ENCODE data around the gene CEP57L1. TPM values are rescaled to one million over a fixed set of nuclear protein-coding genes. Genes with fewer than 3 reads are reported as not detected.

CEP57L1 gene
- total RNA-seq, 1 experiment from 2014 or later: 8.4 TPM

- no peak overlapping the region for H4K91ac ChIP-seq (ENCODE audit: insufficient read length, low read depth, low read length)
- no peaks in the 10 kb centered on the region for H4K20me1 ChIP-seq (ENCODE audit: control insufficient read depth, insufficient read depth, insufficient read length)
- H3K23ac ChIP-seq (ENCODE audit: insufficient read length, low read depth, low read length): no peak overlapping the region
- no peak overlapping the region for H3K4me2 ChIP-seq (ENCODE audit: insufficient read depth, insufficient read length, low read length)
- H3K14ac ChIP-seq (ENCODE audit: insufficient read depth, low read length): no peak overlapping the region
- no peaks in the 10 kb centered on the region for H3K9me3 Mint-ChIP-seq
- no peaks in the 10 kb centered on the region; the same call in 1 of the 2 replicates for H3K4me1 ChIP-seq (ENCODE audit: insufficient read depth, low read length)
- H4K8ac ChIP-seq (replicated peaks; ENCODE audit: insufficient read length, low read depth, low read length): no peak overlapping the region
- no peak for DNase-seq
- H2AFZ ChIP-seq (ENCODE audit: low read length): no peak overlapping the region
- no peaks in the 10 kb centered on the region for H3K79me2 ChIP-seq (ENCODE audit: insufficient read depth, low read length)
- no peak overlapping the region for H3K18ac ChIP-seq (ENCODE audit: insufficient read length, low read depth, low read length)
- no peaks in the 10 kb centered on the region for H3K9me3 ChIP-seq (ENCODE audit: control insufficient read depth, low read depth, low read length)
- H3K79me1 ChIP-seq (ENCODE audit: insufficient read depth, low read depth, low read length, poor library complexity, severe bottlenecking): no peaks in the 10 kb centered on the region
- H3K9ac ChIP-seq (ENCODE audit: extremely low read depth, insufficient read length, low read length): no peak overlapping the region
- no peak overlapping the region for H3K56ac ChIP-seq (ENCODE audit: insufficient read length, low read depth, low read length)
- no peak overlapping the region for H2BK20ac ChIP-seq (ENCODE audit: low read depth, low read length, poor library complexity, severe bottlenecking)
- H3K36me3 Mint-ChIP-seq (ENCODE audit: insufficient read depth in 1 of 3, low read depth in 3 of 3): no peaks in the 10 kb centered on the region
- H2BK5ac ChIP-seq (ENCODE audit: insufficient read length, low read length): no peak overlapping the region
- H3K27me3 ChIP-seq (ENCODE audit: insufficient read depth, low read length): no peaks in the 10 kb centered on the region
- H3K27me3 Mint-ChIP-seq (ENCODE audit: low read depth): no peaks in the 10 kb centered on the region
- no peak overlapping the region for H4K5ac ChIP-seq (ENCODE audit: insufficient read length, low read depth, low read length)
- no peak overlapping the region for H3T11ph ChIP-seq (ENCODE audit: low read length)
- H2BK15ac ChIP-seq (ENCODE audit: low read depth, low read length): no peak overlapping the region
- no peak overlapping the region for H3K4ac ChIP-seq (ENCODE audit: low read depth, low read length)
- H3K27ac Mint-ChIP-seq: peak overlapping the region in 1 of 3 experiments; percentile 37; a peak in 1 of 7 replicates
- H2BK12ac ChIP-seq (ENCODE audit: insufficient read length, low read depth, low read length): no peak overlapping the region
- H2AK5ac ChIP-seq (ENCODE audit: insufficient read length, low read length): no peak overlapping the region
- no peaks in the 10 kb centered on the region for H3K23me2 ChIP-seq (ENCODE audit: insufficient read length, low read depth, low read length, poor library complexity, severe bottlenecking)
- H3K4me1 Mint-ChIP-seq: peaks cover 16 to 24% of the 10 kb centered on the region in 2 experiments
- H2BK120ac ChIP-seq (ENCODE audit: low read depth, low read length, poor library complexity, severe bottlenecking): no peak overlapping the region
- no peak overlapping the region for H3K27ac ChIP-seq (ENCODE audit: insufficient read length, low read depth, low read length)
- no peak for TF ChIP-seq CTCF (conservative IDR thresholded peaks at IDR 0.05)
- H3K4me3 Mint-ChIP-seq: no peak overlapping the region
Observed at GRCh38 chr6:109056661-109057060, 38.6 kb upstream of the CEP57L1 start.
